NCI-H128 (cell line): ENCODE results near the gene CKM.
A peak's percentile ranks its signal among the peaks of the same experiment; 100 is the strongest.
"Not testable (repeated sequence)": the region's sequence is repeated elsewhere in the genome, so short reads cannot be mapped to it uniquely, and the experiment has no call there.

Experiments
- DNase-seq: peaks from one replicate; lab custom pipeline; 2025; ENCODE audit not compliant: unreplicated experiment; lab: John Stamatoyannopoulos, UW

The CKM gene

GRCh38 chr19:45349430-45349941 lies 26.8 kb upstream of the CKM start:
- DNase-seq, result no peak

GRCh38 chr19:45349126-45349415 lies 26.4 kb upstream of the CKM start:
- no peak for DNase-seq

- no peak for DNase-seq
Measured at GRCh38 chr19:45348367-45349125, 25.9 kb upstream of the CKM start.

- no peak for DNase-seq
Measured at GRCh38 chr19:45347570-45348366, 25.1 kb upstream of the CKM start.

GRCh38 chr19:45346449-45346848 lies 23.8 kb upstream of the CKM start:
- DNase-seq, result no peak

GRCh38 chr19:45345506-45345860 lies 22.8 kb upstream of the CKM start:
- DNase-seq, result no peak

- no peak for DNase-seq
Measured at GRCh38 chr19:45344621-45345505, 22.2 kb upstream of the CKM start.

GRCh38 chr19:45342911-45343310 lies 20.2 kb upstream of the CKM start:
- no peak for DNase-seq

GRCh38 chr19:45340899-45341453 lies 18.3 kb upstream of the CKM start:
- no peak for DNase-seq

GRCh38 chr19:45340232-45340898 lies 17.7 kb upstream of the CKM start, which contains the start of gene KLC3:
KLC3 (plus strand) TSS chr19:45340750; CDS start chr19:45345542, 4,792 bp downstream.
- DNase-seq, result peak; percentile 22

- DNase-seq, result no peak
Measured at GRCh38 chr19:45339629-45340028, 17.0 kb upstream of the CKM start.

- DNase-seq, result no peak
Measured at GRCh38 chr19:45336696-45337251, 14.1 kb upstream of the CKM start.

GRCh38 chr19:45334881-45335280 lies 12.2 kb upstream of the CKM start:
- DNase-seq, result not testable (repeated sequence)

- DNase-seq, result no peak
Measured at GRCh38 chr19:45333609-45334303, 11.1 kb upstream of the CKM start.

GRCh38 chr19:45331411-45331810 lies 8.7 kb upstream of the CKM start:
- DNase-seq, result no peak

GRCh38 chr19:45327404-45328143 lies 4.9 kb upstream of the CKM start:
- DNase-seq, result no peak

GRCh38 chr19:45324349-45324907 lies 1.8 kb upstream of the CKM start:
- no peak for DNase-seq

- DNase-seq, result no peak
Measured at GRCh38 chr19:45323671-45324081, 1.0 kb upstream of the CKM start.

GRCh38 chr19:45322311-45322710 lies 364 bp downstream of the CKM start:
- peak; percentile 51 for DNase-seq
